ENCODE measurements around the gene SPATA31D3. TPM values are rescaled to one million over a fixed set of nuclear protein-coding genes. Genes with fewer than 3 reads are reported as not detected.
"Not testable (repeated sequence)": the region's sequence is repeated elsewhere in the genome, so short reads cannot be mapped to it uniquely, and the experiment has no call there.

Gene SPATA31D3
- not detected in 2 replicates for polyA plus RNA-seq (2013)

GRCh38 chr9:81943393-81943792, at the start of gene SPATA31D3:
Gene SPATA31D3 (plus strand): TSS chr9:81943500. CDS start chr9:81943586, 86 bp downstream.
- H3K23ac ChIP-seq (ENCODE audit: low read length); H3K27ac ChIP-seq (ENCODE audit: low read depth, low read length): not testable (repeated sequence)

GRCh38 chr9:81893929-81894328, 49.4 kb upstream of the SPATA31D3 start:
- no peaks in the 10 kb centered on the region for H3K4me1 ChIP-seq (ENCODE audit: control insufficient read depth in 1 of 2, insufficient read depth in 2 of 2, low read length in 2 of 2)
- H3K4me3 ChIP-seq (ENCODE audit: low read depth, low read length): no peak overlapping the region
- no peak overlapping the region for H3K4me2 ChIP-seq (ENCODE audit: low read length)
- no peak overlapping the region for H3K23ac ChIP-seq (ENCODE audit: low read length)
- H2BK120ac ChIP-seq (ENCODE audit: insufficient read depth, low read length, poor library complexity): no peak overlapping the region
- no peak overlapping the region for H2AFZ ChIP-seq (ENCODE audit: insufficient read depth, low read length, poor library complexity)
- no peak overlapping the region for H3K9ac ChIP-seq (ENCODE audit: low read length)
- H2BK12ac ChIP-seq (ENCODE audit: low read length): no peak overlapping the region
- no peak overlapping the region for H3K14ac ChIP-seq (ENCODE audit: low read length)
- no peak overlapping the region for H4K91ac ChIP-seq (ENCODE audit: low read depth, low read length)
- H3K4ac ChIP-seq (ENCODE audit: low read depth, low read length): no peak overlapping the region
- no peak overlapping the region for H4K12ac ChIP-seq (ENCODE audit: low read depth, low read length)
- H3K79me1 ChIP-seq (ENCODE audit: low read length): no peaks in the 10 kb centered on the region
- H4K8ac ChIP-seq (ENCODE audit: low read depth, low read length): no peak overlapping the region
- no peaks in the 10 kb centered on the region for H3K36me3 ChIP-seq (ENCODE audit: control insufficient read depth in 1 of 2, insufficient read depth in 2 of 2, low read length in 2 of 2)
- no peak for DNase-seq
- H3K27ac ChIP-seq (ENCODE audit: low read depth, low read length): no peak overlapping the region
- H3K27me3 ChIP-seq (ENCODE audit: insufficient read depth, low read length): no peaks in the 10 kb centered on the region
- no CpG with 5 or more reads among the region's 3 CpGs for WGBS (ENCODE audit: extremely low coverage, insufficient coverage, insufficient read length)
- no peak overlapping the region for H3K18ac ChIP-seq (ENCODE audit: low read length)
- H2BK5ac ChIP-seq (ENCODE audit: low read depth, low read length, poor library complexity): no peak overlapping the region
- H2AK5ac ChIP-seq (ENCODE audit: low read length): no peak overlapping the region
- H3K79me2 ChIP-seq (ENCODE audit: control insufficient read depth, insufficient read depth, low read length, poor library complexity): no peaks in the 10 kb centered on the region
- H3K9me3 ChIP-seq (ENCODE audit: insufficient read depth, low read depth, low read length): no peaks in the 10 kb centered on the region

More at GRCh38 chr9:81943393-81943792, at the start of gene SPATA31D3:
- H4K91ac ChIP-seq (ENCODE audit: low read depth, low read length); H3K18ac ChIP-seq (ENCODE audit: low read length); H3K4me2 ChIP-seq (ENCODE audit: low read length); H2BK120ac ChIP-seq (ENCODE audit: insufficient read depth, low read length, poor library complexity); H3K79me2 ChIP-seq (ENCODE audit: control insufficient read depth, insufficient read depth, low read length, poor library complexity); H3K36me3 ChIP-seq (ENCODE audit: control insufficient read depth in 1 of 2, insufficient read depth in 2 of 2, low read length in 2 of 2); H2AK5ac ChIP-seq (ENCODE audit: low read length); H2AFZ ChIP-seq (ENCODE audit: insufficient read depth, low read length, poor library complexity); H3K27me3 ChIP-seq (ENCODE audit: insufficient read depth, low read length); H3K9me3 ChIP-seq (ENCODE audit: insufficient read depth, low read depth, low read length); DNase-seq; H2BK12ac ChIP-seq (ENCODE audit: low read length); H3K4ac ChIP-seq (ENCODE audit: low read depth, low read length); H3K14ac ChIP-seq (ENCODE audit: low read length); H4K12ac ChIP-seq (ENCODE audit: low read depth, low read length); H3K4me3 ChIP-seq (ENCODE audit: low read depth, low read length); H2BK5ac ChIP-seq (ENCODE audit: low read depth, low read length, poor library complexity); H3K79me1 ChIP-seq (ENCODE audit: low read length); H4K8ac ChIP-seq (ENCODE audit: low read depth, low read length); H3K9ac ChIP-seq (ENCODE audit: low read length); H3K4me1 ChIP-seq (ENCODE audit: control insufficient read depth in 1 of 2, insufficient read depth in 2 of 2, low read length in 2 of 2): not testable (repeated sequence)
- WGBS (ENCODE audit: extremely low coverage, insufficient coverage, insufficient read length): no CpG with 5 or more reads among the region's 2 CpGs

- H3K79me1 ChIP-seq (ENCODE audit: low read length): no peaks in the 10 kb centered on the region
- H3K18ac ChIP-seq (ENCODE audit: low read length): no peak overlapping the region
- H4K8ac ChIP-seq (ENCODE audit: low read depth, low read length): no peak overlapping the region
- H3K79me2 ChIP-seq (ENCODE audit: control insufficient read depth, insufficient read depth, low read length, poor library complexity): no peaks in the 10 kb centered on the region
- no peaks in the 10 kb centered on the region for H3K9me3 ChIP-seq (ENCODE audit: insufficient read depth, low read depth, low read length)
- H3K4me2 ChIP-seq (ENCODE audit: low read length): no peak overlapping the region
- no peak overlapping the region for H3K4ac ChIP-seq (ENCODE audit: low read depth, low read length)
- H2BK120ac ChIP-seq (ENCODE audit: insufficient read depth, low read length, poor library complexity): no peak overlapping the region
- no peak overlapping the region for H3K14ac ChIP-seq (ENCODE audit: low read length)
- no peak overlapping the region for H3K23ac ChIP-seq (ENCODE audit: low read length)
- H2BK12ac ChIP-seq (ENCODE audit: low read length): no peak overlapping the region
- no peak overlapping the region for H3K4me3 ChIP-seq (ENCODE audit: low read depth, low read length)
- H3K36me3 ChIP-seq (ENCODE audit: control insufficient read depth in 1 of 2, insufficient read depth in 2 of 2, low read length in 2 of 2): no peaks in the 10 kb centered on the region
- H4K91ac ChIP-seq (ENCODE audit: low read depth, low read length): no peak overlapping the region
- no peak overlapping the region for H2AK5ac ChIP-seq (ENCODE audit: low read length)
- no peak overlapping the region for H2AFZ ChIP-seq (ENCODE audit: insufficient read depth, low read length, poor library complexity)
- no CpG with 5 or more reads among the region's 1 CpG for WGBS (ENCODE audit: extremely low coverage, insufficient coverage, insufficient read length)
- no peak overlapping the region for H3K9ac ChIP-seq (ENCODE audit: low read length)
- H3K27ac ChIP-seq (ENCODE audit: low read depth, low read length): no peak overlapping the region
- no peaks in the 10 kb centered on the region for H3K4me1 ChIP-seq (ENCODE audit: control insufficient read depth in 1 of 2, insufficient read depth in 2 of 2, low read length in 2 of 2)
- peak in 1 of 2 donors; percentile 44 for DNase-seq
- no peak overlapping the region for H4K12ac ChIP-seq (ENCODE audit: low read depth, low read length)
- H2BK5ac ChIP-seq (ENCODE audit: low read depth, low read length, poor library complexity): no peak overlapping the region
- H3K27me3 ChIP-seq (ENCODE audit: insufficient read depth, low read length): no peaks in the 10 kb centered on the region
Observed at GRCh38 chr9:81894891-81895290, 48.4 kb upstream of the SPATA31D3 start.

- Histone ChIP-seq H3K4me2 (ENCODE audit: low read length) (no peak overlapping the region), H4K8ac (ENCODE audit: low read depth, low read length) (no peak overlapping the region), H3K79me1 (ENCODE audit: low read length) (no peaks in the 10 kb centered on the region), H3K27me3 (ENCODE audit: insufficient read depth, low read length) (no peaks in the 10 kb centered on the region), H2AK5ac (ENCODE audit: low read length) (no peak overlapping the region), H3K36me3 (ENCODE audit: control insufficient read depth in 1 of 2, insufficient read depth in 2 of 2, low read length in 2 of 2) (no peaks in the 10 kb centered on the region), H3K79me2 (ENCODE audit: control insufficient read depth, insufficient read depth, low read length, poor library complexity) (no peaks in the 10 kb centered on the region), H3K18ac (ENCODE audit: low read length) (no peak overlapping the region), H4K91ac (ENCODE audit: low read depth, low read length) (no peak overlapping the region), H4K12ac (ENCODE audit: low read depth, low read length) (no peak overlapping the region), H3K27ac (ENCODE audit: low read depth, low read length) (no peak overlapping the region), H2BK12ac (ENCODE audit: low read length) (no peak overlapping the region), H3K4ac (ENCODE audit: low read depth, low read length) (no peak overlapping the region), H3K9me3 (ENCODE audit: insufficient read depth, low read depth, low read length) (no peaks in the 10 kb centered on the region), H2BK120ac (ENCODE audit: insufficient read depth, low read length, poor library complexity) (no peak overlapping the region), H3K4me3 (ENCODE audit: low read depth, low read length) (no peak overlapping the region), H3K9ac (ENCODE audit: low read length) (no peak overlapping the region), H2AFZ (ENCODE audit: insufficient read depth, low read length, poor library complexity) (no peak overlapping the region), H3K14ac (ENCODE audit: low read length) (no peak overlapping the region), H2BK5ac (ENCODE audit: low read depth, low read length, poor library complexity) (no peak overlapping the region), H3K23ac (ENCODE audit: low read length) (no peak overlapping the region), H3K4me1 (ENCODE audit: control insufficient read depth in 1 of 2, insufficient read depth in 2 of 2, low read length in 2 of 2) (no peaks in the 10 kb centered on the region)
- no peak for DNase-seq
Observed at GRCh38 chr9:81896070-81896469, 47.2 kb upstream of the SPATA31D3 start.

Data from trophoblast cell (in vitro differentiated cells and primary cell).